HFF-Myc (cell line): Measurements from ENCODE around the gene C3orf80.

ENCODE experiments used
- DNase-seq: peaks from one replicate; pipeline ENCODE4 v3.0.0-alpha.2; 2011; ENCODE audit warnings: low read depth; ENCODE audit errors: extremely low read depth
- H3K4me3 ChIP-seq: replicated peaks from 2 replicates; pipeline ENCODE4 v1.5.1; 2011; ENCODE audit warnings: low read depth, mild to moderate bottlenecking, control low read depth, low read length
- TF ChIP-seq, protein P1 (sequence below): IDR thresholded peaks from 2 replicates; pipeline ENCODE4 v1.5.1; 2012; ENCODE audit warnings: mild to moderate bottlenecking, low read depth, low read length, control low read depth; ENCODE audit errors: missing control alignments

Gene C3orf80

DNA sequence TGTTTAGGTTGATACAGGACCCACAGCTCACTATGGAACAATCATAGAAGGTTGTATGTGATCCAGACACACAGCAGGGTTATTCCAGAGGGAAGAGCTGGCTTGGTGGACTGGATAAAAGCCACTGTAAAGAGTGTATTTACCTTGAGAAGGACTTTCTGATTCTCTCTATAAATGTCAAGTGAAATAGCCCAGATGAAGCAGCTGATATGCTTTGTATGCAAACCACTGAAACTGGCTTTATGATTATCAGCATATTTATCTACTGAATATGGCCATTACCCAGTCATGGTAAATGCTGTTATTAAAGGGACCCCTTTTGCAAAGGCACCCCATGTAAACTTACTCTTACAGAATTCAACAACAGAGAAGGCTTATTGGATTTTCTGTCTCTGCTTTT is 28.1 kb downstream of the C3orf80 start:
- TF ChIP-seq, protein P1, sequence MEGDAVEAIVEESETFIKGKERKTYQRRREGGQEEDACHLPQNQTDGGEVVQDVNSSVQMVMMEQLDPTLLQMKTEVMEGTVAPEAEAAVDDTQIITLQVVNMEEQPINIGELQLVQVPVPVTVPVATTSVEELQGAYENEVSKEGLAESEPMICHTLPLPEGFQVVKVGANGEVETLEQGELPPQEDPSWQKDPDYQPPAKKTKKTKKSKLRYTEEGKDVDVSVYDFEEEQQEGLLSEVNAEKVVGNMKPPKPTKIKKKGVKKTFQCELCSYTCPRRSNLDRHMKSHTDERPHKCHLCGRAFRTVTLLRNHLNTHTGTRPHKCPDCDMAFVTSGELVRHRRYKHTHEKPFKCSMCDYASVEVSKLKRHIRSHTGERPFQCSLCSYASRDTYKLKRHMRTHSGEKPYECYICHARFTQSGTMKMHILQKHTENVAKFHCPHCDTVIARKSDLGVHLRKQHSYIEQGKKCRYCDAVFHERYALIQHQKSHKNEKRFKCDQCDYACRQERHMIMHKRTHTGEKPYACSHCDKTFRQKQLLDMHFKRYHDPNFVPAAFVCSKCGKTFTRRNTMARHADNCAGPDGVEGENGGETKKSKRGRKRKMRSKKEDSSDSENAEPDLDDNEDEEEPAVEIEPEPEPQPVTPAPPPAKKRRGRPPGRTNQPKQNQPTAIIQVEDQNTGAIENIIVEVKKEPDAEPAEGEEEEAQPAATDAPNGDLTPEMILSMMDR, result no peak
- H3K4me3 ChIP-seq, result no peak overlapping the region
- no peak for DNase-seq

DNA sequence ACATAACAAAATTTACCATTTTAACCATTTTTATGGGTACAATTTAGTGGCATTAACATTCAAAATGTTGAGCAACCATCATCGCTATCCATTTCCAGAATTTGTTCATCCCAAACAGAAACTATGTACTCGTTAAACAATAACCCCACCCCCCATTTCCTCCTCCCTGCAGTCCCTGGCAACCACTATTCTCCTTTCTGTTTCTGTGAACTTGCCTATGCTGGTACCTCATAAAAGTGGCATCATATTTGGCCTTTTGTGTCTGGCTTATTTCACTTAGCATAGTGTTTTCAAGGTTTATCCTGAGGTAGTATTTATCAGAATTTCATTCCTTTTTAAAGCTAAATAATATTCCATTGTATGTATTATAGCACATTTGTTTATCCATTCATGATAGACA is 32.4 kb downstream of the C3orf80 start:
- DNase-seq, result no peak
- no peak overlapping the region for H3K4me3 ChIP-seq
- TF ChIP-seq, protein P1, result no peak

DNA sequence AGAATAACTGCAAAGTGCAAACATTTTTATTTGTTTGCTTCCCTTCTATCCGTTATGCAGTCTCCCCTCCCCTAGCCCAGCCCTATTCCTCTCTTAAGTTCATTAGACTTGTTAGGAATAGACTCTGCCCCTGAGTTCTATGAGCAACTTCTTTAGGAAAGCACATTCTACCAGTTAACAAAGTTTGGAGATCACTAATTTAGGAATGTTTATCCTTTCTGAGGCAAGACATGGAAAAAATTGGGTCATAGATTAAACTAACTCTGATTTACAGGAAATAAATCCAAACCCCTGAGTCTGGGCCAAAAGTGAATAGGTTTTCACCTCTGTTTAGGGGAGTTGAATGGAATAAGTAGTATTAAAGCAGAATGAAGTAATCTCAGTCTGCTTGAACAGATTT is 34.4 kb downstream of the C3orf80 start:
- TF ChIP-seq, protein P1, result no peak
- no peak overlapping the region for H3K4me3 ChIP-seq

DNA sequence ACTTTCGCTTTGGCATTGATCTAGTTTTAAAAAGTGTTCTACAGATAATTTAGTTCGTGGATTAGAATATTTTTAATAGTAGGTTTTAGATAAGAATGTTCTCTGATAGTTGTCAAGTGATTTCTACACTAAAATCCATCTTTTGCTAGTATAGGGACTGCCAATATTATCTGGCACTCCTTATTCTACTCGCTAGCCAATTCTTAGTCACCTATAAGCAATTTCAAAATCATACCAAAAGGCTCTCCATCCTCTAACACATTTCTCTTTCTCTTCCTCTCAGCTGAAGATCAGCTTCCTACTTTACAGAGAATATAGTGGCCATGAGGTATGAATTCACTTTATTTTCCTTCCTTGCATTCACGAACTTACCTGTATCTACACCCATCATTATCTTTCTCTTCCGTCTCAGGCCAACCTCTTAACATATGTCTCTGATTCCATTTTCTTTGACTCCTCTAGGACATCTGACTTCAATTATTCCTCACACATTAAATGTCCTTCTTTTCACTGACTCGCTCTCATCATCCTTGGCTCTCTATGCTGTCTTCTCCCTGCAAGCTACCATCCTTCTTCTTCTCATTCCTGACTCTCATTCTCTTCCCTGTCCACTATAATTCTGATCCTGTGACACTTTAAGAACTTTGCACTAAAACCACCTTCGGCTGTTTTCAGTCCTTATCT is 35.5 kb downstream of the C3orf80 start:
- no peak overlapping the region for H3K4me3 ChIP-seq
- DNase-seq, result no peak
- TF ChIP-seq, protein P1, result no peak

More for the DNA sequence above, 34.4 kb downstream of the C3orf80 start:
- no peak for DNase-seq

DNA sequence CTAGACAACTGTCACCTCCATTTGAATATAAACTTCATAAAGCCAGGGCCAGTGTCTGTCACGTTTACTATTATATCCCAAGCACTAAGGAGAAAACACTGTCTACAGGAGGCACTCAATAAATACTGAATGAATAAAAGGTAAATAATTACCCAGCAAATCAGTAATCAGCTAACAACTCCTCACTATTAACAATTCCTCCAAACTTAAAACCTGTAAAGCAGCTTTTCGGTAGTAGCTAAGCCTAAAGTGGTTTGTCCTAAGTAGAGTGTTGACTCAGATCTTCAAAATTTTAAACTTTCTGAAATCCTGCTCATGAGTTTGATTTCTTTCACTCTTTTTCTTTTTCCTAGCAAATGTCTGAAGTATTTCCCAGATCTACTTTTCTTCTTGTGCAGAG is 39.9 kb downstream of the C3orf80 start:
- no peak overlapping the region for H3K4me3 ChIP-seq
- TF ChIP-seq, protein P1, result no peak
- no peak for DNase-seq
